GM21390 (cell line): ENCODE measurements around the gene DRD3.

Experiments used
- ATAC-seq: cut with Tn5 transposase; IDR thresholded peaks from one replicate; pipeline ENCODE4 v1.9.1; 2021; ENCODE audit not compliant: unreplicated experiment

The DRD3 gene

DNA sequence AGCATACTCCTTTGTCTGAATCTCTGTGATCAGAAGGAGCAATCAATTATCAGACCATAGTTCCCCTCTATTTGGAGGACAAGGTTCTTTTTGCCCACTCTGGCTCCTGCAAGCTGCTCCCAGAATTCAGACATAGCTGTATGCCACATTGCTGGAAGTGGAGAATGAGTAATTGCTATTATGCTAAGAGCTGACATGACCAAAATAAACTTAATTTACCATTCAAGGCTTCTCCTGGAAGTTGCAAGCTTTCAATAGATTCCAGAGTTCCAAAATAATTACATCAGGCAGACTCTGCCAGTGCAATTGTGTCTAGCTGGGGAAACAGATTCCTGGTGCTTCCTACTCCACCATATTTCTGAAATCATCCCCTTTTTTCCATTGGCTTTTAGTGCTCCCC is 7.6 kb upstream of the DRD3 start:
- ATAC-seq, result no peak

DNA sequence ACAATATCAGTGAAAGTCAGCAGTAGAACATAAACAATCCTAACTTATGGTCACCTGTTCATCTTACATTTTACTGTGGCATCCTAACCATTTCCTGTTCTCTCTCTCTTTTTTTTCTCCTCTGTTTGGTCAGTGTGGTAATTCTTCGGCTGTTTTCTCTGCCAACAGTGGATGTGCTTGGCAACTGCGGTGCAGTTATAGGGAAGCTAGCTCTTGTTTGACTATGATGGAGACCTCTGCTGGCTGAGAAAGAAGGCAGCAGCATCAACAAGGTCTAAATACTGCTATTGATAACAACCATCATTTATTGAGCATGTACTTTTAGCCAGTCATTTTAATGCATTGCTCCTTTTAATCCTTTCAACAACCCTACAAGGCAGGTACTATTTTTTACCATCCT is 723 bp upstream of the DRD3 start:
- no peak for ATAC-seq

DNA sequence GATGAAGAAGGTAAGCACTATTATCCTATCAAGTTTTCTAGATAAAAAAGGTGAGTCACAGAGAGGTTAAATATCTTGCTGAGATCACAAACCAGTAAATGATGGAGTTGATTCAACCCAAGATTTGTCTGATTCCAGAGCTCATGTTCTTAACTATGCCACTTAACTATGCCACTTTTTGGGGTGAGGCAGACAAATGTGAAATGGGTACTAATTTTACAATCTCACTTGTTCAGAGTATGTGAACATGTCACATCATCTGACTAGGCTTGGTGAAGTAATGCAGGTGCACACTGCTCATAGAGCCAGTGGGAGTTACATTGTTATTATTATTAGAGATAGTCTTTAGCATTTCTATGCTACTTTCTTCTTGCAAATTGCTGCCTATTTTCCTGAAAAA is 2.0 kb downstream of the DRD3 start:
- no peak for ATAC-seq

DNA sequence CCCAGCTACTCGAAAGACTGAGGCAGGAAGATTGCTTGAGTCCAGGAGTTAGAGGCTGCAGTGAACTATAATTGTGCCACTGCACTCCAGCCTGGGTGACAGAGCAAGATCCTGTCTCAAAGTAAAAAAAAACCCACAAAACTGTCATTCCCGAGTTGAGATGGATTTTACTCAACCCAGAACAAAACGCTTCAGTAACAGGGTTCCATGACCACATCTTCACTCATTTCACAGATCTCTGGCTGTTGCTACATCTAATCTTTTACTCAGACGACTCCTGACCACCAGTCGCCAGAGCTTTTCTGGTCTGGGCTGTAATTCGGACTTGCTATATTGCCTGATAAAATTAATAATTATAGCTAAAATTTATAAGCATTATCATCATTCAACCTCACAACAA is 2.4 kb downstream of the DRD3 start:
- no peak for ATAC-seq

DNA sequence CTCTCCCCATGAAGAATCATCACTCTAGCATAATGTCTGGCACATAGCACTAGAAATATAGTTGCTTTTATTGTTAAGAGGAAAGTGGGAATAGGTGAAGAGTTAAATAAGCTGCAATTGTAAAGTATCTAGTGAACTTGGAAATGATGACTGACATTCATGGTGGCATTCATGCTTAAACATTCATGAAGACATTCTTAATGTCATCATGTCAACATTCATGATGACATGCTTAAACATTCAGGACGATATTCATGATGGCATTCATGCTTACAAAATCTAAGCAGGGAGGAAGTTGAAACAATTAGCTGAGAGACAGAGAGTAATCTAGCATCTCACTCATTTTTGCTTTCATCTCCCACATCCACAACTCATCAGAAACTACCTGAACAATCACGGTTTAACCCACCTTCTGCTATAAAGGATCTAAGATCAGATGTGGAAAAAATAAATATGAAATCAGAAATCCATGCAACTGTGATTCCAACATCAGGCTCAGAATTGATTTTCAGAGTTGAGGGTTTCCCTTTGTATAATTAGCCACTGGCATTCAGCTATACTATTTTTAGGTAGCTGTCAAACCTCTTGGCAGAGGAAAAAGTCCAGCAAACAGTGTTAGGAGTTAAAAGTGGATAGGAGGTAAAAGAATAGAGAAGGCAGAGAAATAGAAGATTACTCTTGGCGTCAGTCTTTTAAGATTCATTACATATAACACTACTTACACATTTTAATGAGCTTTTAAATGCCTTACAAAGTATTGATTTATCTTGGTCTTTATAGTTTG is 3.5 kb downstream of the DRD3 start:
- no peak for ATAC-seq

GRCh38 chr3:114171677-114172076 is 7.2 kb downstream of the DRD3 start:
- ATAC-seq, result no peak

GRCh38 chr3:114168150-114168549 is 10.7 kb downstream of the DRD3 start:
- no peak for ATAC-seq

DNA sequence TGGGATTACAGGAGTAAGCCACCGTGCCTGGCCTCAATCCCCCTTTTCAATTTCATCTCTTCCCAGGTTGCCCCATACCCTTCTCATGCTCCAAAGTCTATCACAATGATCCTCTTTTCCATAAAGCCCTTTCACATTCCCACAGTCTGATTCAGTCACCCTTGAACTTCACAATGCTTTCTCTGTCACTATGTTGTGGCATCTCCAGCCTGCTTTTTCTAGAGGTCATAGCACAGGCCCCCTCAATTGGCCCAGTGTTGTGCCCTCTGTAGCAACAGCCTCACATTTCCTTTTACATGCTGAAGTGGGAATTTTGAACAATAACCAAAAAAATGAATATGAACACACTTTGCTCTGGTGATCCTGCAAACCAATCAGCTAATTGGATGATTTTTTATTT is 21.5 kb downstream of the DRD3 start:
- no peak for ATAC-seq

- ATAC-seq, result no peak
Observed at GRCh38 chr3:114155370-114155821, 23.5 kb downstream of the DRD3 start.

- ATAC-seq, result no peak
Observed at GRCh38 chr3:114154321-114154821, 24.5 kb downstream of the DRD3 start.

GRCh38 chr3:114152519-114153151 is 26.2 kb downstream of the DRD3 start:
- peak; percentile 96 for ATAC-seq

GRCh38 chr3:114151091-114151490 is 27.8 kb downstream of the DRD3 start:
- ATAC-seq, result no peak

- ATAC-seq, result no peak
Observed at GRCh38 chr3:114147251-114147650, 31.6 kb downstream of the DRD3 start.

DNA sequence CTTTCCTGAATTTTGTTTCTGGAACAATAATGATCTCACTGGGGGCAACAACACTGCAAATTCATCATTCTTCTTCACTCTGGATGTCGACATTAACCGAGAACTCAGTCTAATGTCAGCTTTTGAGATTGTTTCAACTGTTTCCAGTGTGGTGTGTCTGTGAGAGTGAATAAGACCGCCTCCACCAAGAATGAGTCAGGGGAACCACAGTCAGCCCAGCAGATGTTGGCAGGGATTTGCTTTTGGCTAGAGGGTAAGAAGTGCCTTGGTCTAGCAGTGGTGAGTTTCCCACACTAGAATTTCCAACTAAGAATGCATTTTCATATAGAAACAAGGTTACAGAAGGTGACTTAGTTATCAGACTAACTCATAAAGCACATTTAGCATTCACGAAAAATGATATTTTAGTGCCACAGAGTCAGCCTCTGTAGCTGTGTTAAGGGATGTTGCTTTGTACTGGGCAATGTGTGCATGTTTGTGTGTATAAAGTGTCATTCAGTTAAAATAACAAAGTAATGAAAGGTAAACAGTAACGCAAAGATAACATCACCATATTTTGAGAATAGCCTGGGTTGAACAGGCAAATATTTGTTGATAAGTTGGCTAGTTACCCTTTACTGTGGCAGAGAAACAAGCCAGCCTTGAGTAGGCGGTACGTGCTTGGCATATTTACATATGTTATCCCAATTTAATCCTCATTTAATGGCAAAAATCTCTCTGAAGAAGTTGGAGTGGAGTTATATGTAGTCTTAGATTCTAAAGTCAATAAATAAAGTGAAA is 33.8 kb downstream of the DRD3 start:
- no peak for ATAC-seq

DNA sequence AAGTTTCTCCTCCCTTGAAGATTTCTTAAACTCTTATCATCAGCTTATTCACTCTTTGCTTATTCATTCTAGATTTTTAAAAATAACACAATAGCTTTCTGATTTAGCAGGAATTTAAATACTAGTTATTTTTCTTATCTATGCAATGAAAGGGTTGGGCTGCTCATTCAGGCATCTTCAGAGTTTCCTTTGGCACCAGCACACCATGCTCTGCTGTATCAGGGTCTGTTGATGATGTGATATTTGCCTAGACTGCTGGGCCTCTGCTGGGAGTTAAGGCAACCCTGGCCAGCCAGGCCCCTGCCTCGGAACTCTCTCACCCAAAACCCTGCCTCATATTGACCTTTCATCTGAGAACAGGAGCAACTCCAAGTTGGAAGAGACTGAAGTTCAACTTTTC is 35.0 kb downstream of the DRD3 start:
- ATAC-seq, result no peak

DNA sequence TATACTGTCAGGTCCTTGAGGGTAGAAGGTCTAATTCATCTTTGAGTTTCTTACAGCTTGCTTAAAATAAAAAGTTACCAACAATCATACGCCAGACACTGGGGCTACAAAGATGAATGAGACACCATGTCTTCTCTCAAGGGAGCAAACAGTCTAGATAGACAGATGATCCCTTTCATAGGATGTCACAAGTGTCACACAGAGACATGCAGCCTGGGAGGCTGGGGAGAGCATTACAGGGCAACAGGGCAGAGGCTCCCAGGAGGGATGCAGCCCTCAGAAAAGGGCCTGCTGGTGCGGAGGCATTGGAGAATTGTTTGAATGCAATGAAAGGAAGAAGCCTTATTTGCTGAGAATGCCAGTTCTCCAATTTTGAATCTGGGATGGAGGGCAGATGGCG is 39.0 kb downstream of the DRD3 start:
- no peak for ATAC-seq

- no peak for ATAC-seq
Observed at GRCh38 chr3:114133947-114134346, 44.9 kb downstream of the DRD3 start.

DNA sequence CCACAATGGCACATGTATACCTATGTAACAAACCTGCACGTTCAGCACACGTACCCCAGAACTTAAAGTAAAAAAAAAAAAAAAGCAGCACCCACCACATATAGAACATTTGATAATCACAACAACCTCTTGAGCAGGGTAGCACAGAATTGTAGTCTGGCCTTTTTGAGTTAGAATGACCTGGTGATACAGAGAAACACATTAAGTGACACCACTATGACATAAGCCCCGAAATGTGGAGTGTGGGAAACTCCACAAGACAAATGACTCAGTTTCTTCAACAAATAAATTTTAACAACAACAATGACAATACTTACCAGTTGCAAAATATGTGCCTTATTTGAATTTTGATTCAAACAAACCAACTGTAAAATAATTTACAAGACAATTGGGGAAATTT is 46.4 kb downstream of the DRD3 start:
- no peak for ATAC-seq

DNA sequence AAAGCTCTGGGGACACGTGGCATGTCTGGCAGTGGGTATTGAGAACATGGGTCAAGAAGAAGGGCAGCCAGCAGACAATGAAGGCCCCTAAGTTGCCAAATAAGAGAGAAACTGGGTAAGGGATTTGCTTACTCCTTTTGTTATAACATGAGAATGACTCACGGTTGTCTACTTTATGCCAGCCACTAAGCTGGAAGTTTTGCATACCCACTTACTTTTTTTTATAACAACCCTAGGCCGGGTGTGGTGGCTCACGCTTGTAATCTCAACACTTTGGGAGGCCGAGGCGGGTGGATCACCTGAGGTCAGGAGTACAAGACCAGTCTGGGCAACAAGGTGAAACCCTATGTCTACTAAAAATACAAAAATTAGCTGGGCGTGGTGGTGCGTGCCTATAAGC is 50.0 kb downstream of the DRD3 start:
- ATAC-seq, result no peak

DNA sequence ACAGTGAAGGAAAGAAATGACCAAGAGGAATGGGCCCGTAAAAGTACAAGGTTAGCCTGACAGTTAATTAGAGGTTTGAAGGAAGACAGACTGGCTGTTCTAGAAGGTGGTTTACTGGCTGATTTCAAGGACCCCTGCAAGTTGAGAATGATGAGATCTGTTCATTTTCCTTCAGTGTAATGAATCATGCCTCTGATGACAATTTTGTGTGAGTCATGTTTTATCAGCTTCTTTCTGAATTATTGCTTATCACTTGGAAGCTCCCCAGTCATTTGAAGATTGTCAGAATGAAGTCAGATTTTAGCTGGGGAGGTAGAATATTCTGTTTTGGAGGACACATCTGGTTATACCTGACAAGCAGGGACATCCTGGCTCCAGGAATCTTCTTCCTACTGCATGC is 50.6 kb downstream of the DRD3 start:
- no peak for ATAC-seq

DNA sequence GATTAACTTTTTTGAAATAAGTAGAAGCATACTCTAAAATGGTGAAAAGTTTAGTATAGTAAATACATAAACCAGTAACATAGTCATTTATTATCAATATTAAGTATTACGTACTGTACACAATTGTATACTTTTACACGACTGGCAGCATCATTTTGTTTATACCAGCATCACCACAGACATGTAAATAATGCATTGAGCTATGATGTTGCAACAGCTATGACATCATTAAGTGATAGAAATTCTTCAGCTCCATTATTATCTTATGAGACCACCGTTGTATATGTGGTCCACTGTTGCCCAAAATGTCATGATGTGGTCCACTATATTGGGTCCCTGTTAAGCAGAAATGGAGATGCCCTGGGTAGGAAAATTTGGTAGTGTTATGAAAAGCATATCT is 51.3 kb downstream of the DRD3 start:
- ATAC-seq, result no peak

DNA sequence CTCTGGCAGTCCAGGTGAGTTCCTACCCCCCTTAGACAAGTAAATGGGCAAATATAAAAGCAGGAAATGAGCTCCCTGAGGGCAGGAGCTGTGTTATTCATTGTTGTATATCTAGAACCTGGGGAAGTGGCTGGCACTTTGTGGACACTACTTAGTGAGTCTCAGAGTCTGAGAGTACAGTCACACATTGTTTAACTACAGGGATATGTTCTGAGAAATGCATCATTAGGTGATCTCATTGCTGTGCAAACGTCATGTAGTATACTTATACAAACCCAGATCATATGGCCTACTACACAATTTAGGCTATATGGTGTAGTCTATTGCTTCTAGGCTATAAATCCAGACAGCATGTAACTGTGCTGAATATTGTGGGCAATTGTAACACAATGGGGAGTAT is 52.4 kb downstream of the DRD3 start:
- ATAC-seq, result no peak
